ENCODE measurements around the gene FBXL20. TPM values are rescaled to one million over a fixed set of nuclear protein-coding genes. Genes with fewer than 3 reads are reported as not detected.
"Not testable (repeated sequence)": the region's sequence is repeated elsewhere in the genome, so short reads cannot be mapped to it uniquely, and the experiment has no call there.

FBXL20 gene
- total RNA-seq, 1 donor from 2014 or later: 16.7 TPM

- intact Hi-C loops (cut with micrococcal nuclease): no loop called here
These were observed 65.7 kb downstream of the FBXL20 start for GRCh38 chr17:39335704-39336223.

GRCh38 chr17:39334008-39334744 lies 67.2 kb downstream of the FBXL20 start:
- intact Hi-C loops (cut with micrococcal nuclease): not testable (repeated sequence)

GRCh38 chr17:39332092-39332491 lies 69.3 kb downstream of the FBXL20 start:
- intact Hi-C loops (cut with micrococcal nuclease): no loop called here

GRCh38 chr17:39328815-39329214 lies 72.6 kb downstream of the FBXL20 start:
- intact Hi-C loops (cut with micrococcal nuclease): no loop called here

- intact Hi-C loops (cut with micrococcal nuclease): no loop called here
These were observed 74.3 kb downstream of the FBXL20 start for GRCh38 chr17:39327109-39327508.

GRCh38 chr17:39325528-39326240 lies 75.7 kb downstream of the FBXL20 start:
- intact Hi-C loops (cut with micrococcal nuclease): no loop called here

DNA sequence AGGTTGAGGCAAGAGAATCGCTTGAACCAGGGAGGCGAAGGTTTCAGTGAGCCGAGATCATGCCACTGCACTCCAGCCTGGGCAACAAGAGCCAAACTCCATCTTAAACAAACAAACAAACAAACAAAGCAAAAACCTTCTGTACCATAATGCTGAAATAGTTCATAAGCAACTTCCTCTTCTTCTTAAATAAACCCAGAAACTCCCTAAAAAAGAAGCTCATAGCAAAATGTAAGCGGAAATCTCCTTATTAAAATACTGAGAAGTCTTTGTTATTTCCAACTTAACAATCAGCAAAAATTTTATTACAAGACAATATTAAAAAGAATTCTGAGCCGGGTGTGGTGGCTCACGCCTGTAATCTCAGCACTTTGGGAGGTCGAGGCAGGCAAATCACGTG lies 82.8 kb downstream of the FBXL20 start:
- intact Hi-C loops (cut with micrococcal nuclease): no loop called here

- intact Hi-C loops (cut with micrococcal nuclease): no loop called here
These were observed 94.8 kb downstream of the FBXL20 start for GRCh38 chr17:39306509-39307212.

- intact Hi-C loops (cut with micrococcal nuclease): no loop called here
These were observed 95.4 kb downstream of the FBXL20 start for GRCh38 chr17:39305978-39306377.

GRCh38 chr17:39304188-39304587 lies 97.2 kb downstream of the FBXL20 start:
- intact Hi-C loops (cut with micrococcal nuclease): no loop called here

DNA sequence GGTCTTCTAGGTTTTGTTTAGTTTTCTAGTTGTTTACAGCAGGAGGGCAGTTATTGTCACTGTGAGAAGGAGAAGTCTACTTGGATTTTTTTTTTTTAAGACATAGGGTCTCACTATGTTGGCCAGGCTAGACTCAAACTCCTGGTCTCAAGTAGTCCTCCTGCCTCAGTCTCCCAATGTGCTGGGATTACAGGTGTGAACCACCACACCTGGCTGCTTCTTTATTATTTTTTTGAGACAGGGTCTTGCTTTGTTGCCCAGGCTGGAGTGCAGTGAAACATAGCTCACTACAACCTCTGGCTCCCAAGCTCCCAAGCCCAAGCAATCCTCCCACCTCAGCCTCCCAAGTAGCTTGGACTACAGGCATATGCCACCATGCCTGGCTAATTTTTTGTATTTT lies 107.4 kb downstream of the FBXL20 start:
- intact Hi-C loops (cut with micrococcal nuclease): no loop called here

DNA sequence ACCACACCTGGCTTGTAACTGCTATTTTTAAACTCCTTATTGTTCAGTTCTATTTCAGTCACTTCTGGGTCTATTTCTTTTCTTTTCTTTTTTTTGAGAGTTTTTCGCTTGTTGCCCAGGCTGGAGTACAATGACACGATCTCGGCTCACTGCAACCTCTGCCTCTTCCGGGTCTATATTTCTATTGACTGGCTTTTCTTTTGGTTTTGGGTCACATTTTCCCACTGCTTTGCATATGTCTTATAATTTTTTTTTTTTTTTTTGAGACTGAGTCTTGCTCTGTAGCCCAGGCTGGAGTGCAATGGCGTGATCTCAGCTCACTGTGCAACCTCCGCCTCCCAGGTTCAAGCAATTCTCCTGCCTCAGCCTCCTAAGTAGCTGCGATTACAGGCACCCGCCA lies 108.9 kb downstream of the FBXL20 start:
- intact Hi-C loops (cut with micrococcal nuclease): not testable (repeated sequence)

- intact Hi-C loops (cut with micrococcal nuclease): not testable (repeated sequence)
These were observed 114.9 kb downstream of the FBXL20 start for GRCh38 chr17:39286513-39286912.

- intact Hi-C loops (cut with micrococcal nuclease): no loop called here
These were observed 116.7 kb downstream of the FBXL20 start for GRCh38 chr17:39284685-39285084.

DNA sequence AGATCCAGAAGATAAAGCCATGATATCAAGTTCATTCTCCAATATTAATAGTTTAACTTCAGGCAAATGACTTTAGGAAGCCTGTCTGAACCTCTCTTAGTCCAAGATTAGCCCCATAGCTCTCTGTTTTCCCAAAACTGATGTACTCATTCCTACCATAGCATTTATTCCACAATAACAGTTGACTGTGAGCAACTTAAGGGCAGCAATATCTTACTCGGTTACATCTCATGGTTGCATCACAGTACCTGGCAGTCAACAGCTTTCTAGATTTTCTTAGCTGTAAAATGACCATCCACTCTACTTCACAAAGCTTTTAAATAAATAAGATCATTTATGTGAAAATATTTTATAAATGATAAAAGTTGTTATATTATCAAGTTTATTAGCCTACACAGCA lies 117.5 kb downstream of the FBXL20 start:
- intact Hi-C loops (cut with micrococcal nuclease): no loop called here

DNA sequence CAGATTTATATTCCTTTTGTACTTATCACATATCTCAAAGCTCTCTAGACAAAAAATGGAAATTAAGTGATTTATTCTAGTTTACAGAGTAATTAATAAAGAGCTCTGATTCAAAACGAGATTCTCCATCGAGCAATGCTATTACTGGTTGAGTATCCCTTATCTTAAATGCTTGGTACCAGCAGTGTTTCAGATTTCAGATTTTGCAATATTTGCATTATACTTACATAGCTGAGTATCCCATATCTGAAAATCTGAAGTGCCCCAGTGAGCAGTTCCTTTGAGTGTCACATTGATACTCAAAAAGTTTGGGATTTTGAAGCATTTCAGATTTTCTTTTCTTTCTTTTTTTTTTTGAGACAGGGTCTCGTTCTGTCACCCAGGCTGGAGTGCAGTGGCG lies 118.3 kb downstream of the FBXL20 start:
- intact Hi-C loops (cut with micrococcal nuclease): no loop called here

DNA sequence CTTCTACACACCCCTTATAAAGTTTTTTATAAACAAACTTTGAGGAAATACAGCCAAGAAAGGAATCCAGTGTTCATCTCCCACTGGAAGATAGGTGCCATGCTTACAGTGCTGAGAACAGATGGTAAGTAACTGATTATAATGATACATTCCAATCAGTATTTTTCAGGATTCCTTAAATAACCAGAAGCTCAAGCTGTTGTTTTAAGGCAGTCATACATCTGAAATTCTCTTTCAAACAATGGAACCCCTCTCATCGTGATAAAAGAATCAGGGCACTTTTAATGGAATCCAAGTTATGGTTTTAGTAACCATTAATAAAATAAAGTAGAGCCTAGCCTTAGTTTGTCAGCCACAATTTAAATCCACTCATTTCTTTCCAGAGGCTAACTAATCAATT lies 119.6 kb downstream of the FBXL20 start:
- intact Hi-C loops (cut with micrococcal nuclease): no loop called here

GRCh38 chr17:39278246-39278645 lies 123.2 kb downstream of the FBXL20 start:
- intact Hi-C loops (cut with micrococcal nuclease): not testable (repeated sequence)

DNA sequence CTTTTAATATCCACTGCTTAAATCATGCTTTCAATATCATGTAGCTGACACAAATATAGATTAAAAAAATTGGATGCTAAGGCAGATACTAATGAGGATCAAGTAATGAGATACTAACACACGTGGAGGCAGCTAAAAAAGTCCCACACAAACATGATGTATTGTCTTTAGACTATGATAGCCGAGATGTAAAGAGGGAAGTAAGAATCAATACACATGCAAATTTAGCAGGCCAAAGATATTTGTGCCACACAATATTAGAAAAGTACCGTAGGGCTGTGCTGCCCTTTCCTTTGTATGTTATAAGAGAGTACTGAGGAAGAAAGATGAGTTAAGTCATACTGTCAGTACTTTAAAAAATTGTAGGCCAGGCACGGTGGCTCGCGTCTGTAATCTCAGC lies 124.3 kb downstream of the FBXL20 start:
- intact Hi-C loops (cut with micrococcal nuclease): no loop called here

DNA sequence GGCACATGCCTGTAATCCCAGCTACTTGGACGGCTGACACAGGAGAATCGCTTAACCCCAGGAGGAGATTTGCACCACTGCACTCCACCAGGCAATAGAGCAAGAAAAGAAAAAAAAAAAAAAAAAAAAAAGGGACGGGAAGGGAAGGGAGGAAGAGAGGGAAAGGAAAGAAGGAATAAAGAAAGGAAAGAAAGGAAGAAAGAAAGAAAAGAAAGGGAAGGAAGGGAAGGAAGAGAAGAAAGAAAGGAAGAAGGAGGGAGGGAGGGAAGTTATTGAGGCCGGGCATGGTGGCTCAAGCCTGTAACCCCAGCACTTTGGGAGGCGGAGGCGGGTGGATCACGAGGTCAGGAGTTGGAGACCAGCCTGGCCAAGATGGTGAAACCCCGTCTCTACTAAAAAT lies 125.3 kb downstream of the FBXL20 start:
- intact Hi-C loops (cut with micrococcal nuclease): no loop called here

DNA sequence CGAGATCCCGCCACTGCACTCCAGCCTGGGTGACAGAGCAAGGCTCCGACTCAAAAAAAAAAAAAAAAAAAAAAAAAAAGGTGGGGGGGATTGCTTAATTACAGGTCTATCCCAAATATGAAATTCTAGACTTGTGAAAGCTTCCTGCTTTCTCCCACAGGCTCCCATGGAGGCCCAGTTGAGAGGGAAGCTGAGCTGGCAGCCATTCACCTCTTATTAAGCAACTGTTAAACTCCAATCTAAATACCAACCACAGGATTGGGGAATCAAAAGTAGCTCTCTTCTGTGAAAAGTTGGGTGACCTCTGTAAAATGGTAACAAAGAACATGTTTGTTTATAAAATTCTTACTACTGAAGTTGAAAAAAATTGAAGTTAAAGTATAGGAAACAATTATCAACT lies 129.9 kb downstream of the FBXL20 start:
- intact Hi-C loops (cut with micrococcal nuclease): no loop called here

DNA sequence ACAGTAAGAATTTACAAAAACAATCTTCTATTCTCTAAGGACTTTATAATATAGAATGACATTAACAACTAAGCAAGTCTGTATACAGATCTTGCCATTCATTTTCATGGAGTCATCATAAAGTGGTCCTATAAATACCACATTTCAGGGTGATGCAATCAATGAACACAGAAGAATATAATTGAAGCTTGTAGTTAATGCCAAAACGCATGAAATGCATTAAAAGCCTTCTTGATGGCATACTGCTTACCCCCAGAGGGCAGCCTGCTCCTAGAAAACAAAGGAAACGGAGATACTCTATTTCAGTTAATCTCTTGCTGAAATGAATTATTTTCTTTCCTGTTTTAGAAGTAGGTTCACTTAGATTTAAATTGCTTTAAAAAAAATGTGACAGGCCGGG lies 130.5 kb downstream of the FBXL20 start:
- intact Hi-C loops (cut with micrococcal nuclease): no loop called here

Measured in T-helper 1 cell treated with Interleukin-12 subunit alpha and Interleukin-12 subunit beta and Interleukin-4 antibody, amounts not matched to agents 30 ng/mL and 1 ng/mL, for 36 hours (primary cell).